ENCODE measurements around the gene PPP1R11. TPM values are rescaled to one million over a fixed set of nuclear protein-coding genes. Genes with fewer than 3 reads are reported as not detected.
A peak's percentile ranks its signal among the peaks of the same experiment; 100 is the strongest.

PPP1R11 gene
- total and polyA plus RNA-seq, 2 of the 13 experiments (the other 11 are each of a cell fraction or from before 2014, with no cell fraction given) = 32.1 to 58.9 TPM

DNA sequence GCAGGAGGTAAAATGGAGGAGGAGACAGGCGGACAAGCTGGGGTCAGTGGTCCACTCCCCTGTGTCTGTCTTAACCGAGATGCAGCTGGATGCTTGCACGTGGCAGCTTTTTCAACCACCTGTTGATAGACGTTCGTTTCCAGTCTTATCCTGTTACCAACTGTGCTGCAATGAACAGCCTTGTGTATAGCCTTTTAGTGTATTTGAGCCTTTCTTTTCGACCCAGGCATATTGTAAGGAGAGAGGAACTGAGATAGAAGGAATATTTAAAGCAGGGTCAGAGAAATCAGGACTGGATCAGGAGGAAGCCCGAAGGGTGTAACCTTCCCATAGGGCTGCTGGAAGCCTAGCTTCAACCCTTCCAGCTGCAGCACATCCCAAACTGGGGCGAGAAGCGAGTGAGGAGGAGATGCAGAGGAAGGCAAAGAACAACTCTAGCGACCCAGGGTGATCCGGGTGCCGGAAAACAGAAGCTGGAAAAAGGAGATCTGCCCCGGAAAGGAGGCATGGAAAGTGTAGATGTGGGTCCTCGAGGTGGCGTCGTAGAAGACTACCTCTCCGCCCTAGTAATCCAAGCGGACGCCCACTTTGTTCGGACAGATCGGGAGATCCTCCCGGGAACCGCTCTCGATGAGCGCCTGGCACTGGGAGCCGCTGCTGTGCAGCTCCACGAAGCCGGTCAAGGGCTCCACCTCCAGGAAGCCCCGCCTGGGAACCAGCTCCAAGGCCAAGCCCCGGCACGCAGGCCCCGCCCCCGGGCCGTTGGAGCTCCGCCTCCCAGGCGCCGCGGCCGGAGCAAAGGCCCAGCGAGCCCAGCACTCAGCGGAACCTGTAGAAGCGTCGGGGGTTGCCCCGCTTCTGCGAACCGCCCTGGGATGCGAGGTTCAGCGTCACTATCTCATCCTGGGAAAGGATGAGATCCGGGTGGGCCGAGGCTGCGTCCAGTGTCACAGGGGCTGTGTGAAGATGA is 34.7 kb downstream of the PPP1R11 start (continued):
- TF ChIP-seq, protein P1, sequence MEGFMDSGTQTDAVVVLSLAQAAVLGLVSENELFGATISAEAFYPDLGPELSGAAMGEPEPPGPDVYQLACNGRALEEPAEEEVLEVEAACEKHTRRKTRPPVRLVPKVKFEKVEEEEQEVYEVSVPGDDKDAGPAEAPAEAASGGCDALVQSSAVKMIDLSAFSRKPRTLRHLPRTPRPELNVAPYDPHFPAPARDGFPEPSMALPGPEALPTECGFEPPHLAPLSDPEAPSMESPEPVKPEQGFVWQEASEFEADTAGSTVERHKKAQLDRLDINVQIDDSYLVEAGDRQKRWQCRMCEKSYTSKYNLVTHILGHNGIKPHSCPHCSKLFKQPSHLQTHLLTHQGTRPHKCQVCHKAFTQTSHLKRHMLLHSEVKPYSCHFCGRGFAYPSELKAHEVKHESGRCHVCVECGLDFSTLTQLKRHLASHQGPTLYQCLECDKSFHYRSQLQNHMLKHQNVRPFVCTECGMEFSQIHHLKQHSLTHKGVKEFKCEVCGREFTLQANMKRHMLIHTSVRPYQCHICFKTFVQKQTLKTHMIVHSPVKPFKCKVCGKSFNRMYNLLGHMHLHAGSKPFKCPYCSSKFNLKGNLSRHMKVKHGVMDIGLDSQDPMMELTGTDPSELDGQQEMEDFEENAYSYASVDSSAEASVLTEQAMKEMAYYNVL (CRISPR knock-in tag; IDR thresholded peaks at IDR 0.05; ENCODE audit: borderline replicate concordance) = peak; percentile 89
- TF ChIP-seq ZMYM2 (CRISPR knock-in tag; IDR thresholded peaks at IDR 0.05) (no peak), ZNF749 (CRISPR knock-in tag; IDR thresholded peaks at IDR 0.05; ENCODE audit: borderline replicate concordance) (peak; percentile 39; the same call in 1 of the 2 replicates), ZZZ3 (CRISPR knock-in tag; IDR thresholded peaks at IDR 0.05; ENCODE audit: borderline replicate concordance) (peak; percentile 91), ZNF317 (CRISPR knock-in tag; IDR thresholded peaks at IDR 0.05) (peak; percentile 93), SMC3 (IDR thresholded peaks at IDR 0.05; ENCODE audit: low read length) (no peak), NFKBIZ (CRISPR knock-in tag; IDR thresholded peaks at IDR 0.05) (peak; percentile 46; the same call in 1 of the 2 replicates), ZNF780A (CRISPR knock-in tag; IDR thresholded peaks at IDR 0.05) (no peak), PCBP1 (IDR thresholded peaks at IDR 0.05; ENCODE audit: borderline replicate concordance, low read depth, low read length) (no peak), FOXO4 (CRISPR knock-in tag; conservative IDR thresholded peaks at IDR 0.05) (no peak), ZNF180 (CRISPR knock-in tag; IDR thresholded peaks at IDR 0.05; ENCODE audit: borderline replicate concordance, low read depth) (no peak), ZSCAN21 (CRISPR knock-in tag; IDR thresholded peaks at IDR 0.05; ENCODE audit: borderline replicate concordance) (no peak; the same call in 1 of the 2 replicates), MED1 (CRISPR knock-in tag; IDR thresholded peaks at IDR 0.05) (peak; percentile 84), ISX (CRISPR knock-in tag; conservative IDR thresholded peaks at IDR 0.05) (no peak), LRRFIP1 (CRISPR knock-in tag; conservative IDR thresholded peaks at IDR 0.05) (no peak)
- TF ChIP-seq, protein P2, sequence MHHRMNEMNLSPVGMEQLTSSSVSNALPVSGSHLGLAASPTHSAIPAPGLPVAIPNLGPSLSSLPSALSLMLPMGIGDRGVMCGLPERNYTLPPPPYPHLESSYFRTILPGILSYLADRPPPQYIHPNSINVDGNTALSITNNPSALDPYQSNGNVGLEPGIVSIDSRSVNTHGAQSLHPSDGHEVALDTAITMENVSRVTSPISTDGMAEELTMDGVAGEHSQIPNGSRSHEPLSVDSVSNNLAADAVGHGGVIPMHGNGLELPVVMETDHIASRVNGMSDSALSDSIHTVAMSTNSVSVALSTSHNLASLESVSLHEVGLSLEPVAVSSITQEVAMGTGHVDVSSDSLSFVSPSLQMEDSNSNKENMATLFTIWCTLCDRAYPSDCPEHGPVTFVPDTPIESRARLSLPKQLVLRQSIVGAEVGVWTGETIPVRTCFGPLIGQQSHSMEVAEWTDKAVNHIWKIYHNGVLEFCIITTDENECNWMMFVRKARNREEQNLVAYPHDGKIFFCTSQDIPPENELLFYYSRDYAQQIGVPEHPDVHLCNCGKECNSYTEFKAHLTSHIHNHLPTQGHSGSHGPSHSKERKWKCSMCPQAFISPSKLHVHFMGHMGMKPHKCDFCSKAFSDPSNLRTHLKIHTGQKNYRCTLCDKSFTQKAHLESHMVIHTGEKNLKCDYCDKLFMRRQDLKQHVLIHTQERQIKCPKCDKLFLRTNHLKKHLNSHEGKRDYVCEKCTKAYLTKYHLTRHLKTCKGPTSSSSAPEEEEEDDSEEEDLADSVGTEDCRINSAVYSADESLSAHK (CRISPR knock-in tag; IDR thresholded peaks at IDR 0.05; ENCODE audit: borderline replicate concordance) = no peak
- TF ChIP-seq, protein P3, sequence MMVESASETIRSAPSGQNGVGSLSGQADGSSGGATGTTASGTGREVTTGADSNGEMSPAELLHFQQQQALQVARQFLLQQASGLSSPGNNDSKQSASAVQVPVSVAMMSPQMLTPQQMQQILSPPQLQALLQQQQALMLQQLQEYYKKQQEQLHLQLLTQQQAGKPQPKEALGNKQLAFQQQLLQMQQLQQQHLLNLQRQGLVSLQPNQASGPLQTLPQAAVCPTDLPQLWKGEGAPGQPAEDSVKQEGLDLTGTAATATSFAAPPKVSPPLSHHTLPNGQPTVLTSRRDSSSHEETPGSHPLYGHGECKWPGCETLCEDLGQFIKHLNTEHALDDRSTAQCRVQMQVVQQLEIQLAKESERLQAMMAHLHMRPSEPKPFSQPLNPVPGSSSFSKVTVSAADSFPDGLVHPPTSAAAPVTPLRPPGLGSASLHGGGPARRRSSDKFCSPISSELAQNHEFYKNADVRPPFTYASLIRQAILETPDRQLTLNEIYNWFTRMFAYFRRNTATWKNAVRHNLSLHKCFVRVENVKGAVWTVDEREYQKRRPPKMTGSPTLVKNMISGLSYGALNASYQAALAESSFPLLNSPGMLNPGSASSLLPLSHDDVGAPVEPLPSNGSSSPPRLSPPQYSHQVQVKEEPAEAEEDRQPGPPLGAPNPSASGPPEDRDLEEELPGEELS (CRISPR knock-in tag; IDR thresholded peaks at IDR 0.05) = peak; percentile 32; the same call in 1 of the 2 replicates
